ENCODE results near the gene PDE10A.

Gene PDE10A

DNA sequence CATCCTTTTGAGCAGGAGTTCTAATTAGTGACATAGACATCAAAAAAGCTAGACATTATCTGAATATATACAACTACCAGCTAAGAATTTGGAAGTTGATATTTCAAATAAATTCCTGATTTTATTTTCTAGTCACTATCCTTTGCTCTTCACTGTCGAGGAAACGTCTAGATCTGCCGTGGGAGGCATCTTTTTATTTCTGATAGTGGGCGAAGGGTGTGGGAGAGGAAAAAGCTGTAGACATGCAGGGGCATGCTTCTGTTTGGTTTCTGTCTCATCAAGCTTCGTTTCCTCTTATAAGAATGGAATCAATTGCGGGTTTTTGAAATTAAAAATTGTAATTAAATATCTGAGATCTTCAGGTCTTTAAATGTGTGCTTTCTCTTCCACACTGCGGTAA, 337.4 kb downstream of the PDE10A start:
- no peak for DNase-seq

DNA sequence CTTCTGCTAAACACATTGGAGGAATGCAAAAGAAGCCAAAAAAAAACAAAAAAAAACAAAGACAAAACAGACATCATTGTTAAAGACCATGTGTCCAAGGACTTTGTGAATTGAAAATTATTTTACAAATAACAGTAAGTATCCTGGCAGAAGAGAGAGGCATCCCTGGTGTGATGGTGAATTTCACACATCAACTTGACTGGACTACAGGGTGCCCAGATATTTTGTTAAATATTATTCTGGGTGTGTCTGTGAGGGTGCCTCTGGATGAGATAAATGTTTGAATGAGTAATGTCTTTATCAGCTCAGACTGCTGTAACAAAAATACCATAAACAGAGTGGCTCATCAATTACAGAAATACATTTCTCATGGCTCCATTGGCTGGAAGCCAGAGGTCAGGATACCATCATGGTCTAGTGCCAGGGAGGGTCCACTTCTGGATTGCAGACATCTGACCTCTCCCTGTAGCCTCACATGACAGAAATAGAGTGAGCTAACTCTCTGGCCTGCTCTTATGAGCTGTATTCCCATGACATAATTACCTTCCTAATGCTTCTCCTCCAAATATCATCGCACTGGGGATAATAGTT, 341.4 kb downstream of the PDE10A start:
- no peak for DNase-seq

DNA sequence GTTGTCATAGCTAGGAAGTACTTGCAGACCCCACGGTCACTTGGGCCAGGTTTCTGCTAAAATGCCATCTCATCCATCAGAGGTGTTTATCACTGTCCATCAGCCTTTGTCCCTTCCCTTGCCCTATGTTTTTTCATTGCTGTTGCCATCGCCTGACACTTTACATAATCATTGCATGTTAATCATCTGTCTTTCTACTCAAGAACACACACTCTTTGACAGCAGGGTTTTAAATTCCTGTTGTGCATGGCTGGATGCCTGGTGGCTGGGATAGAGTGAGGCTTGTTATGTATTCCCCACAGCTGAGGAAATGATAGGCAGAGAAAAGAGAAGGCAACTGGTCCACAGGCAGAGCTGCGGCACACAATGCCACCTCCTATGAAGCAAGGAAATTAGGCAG, 341.9 kb downstream of the PDE10A start:
- DNase-seq, result no peak

DNA sequence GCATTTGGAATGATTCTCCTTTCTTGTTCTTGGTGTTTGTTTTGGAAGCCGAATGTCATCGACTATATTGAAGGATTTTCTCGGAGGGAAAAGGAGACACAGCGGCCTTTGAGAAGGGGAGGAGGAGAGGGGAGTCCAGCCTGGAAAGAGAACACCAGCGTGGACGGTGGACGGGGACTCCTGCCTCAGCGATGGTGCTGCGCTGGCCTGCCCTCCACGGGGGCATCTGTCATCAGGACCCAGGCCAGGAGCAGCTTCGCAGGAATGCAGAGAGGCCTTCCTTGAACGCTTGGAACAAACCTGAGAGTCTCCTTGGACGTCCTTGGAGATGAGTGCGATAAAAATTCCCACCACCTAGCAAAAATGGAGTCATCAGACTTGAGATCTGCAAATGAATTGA, 345.3 kb downstream of the PDE10A start:
- no peak for DNase-seq

DNA sequence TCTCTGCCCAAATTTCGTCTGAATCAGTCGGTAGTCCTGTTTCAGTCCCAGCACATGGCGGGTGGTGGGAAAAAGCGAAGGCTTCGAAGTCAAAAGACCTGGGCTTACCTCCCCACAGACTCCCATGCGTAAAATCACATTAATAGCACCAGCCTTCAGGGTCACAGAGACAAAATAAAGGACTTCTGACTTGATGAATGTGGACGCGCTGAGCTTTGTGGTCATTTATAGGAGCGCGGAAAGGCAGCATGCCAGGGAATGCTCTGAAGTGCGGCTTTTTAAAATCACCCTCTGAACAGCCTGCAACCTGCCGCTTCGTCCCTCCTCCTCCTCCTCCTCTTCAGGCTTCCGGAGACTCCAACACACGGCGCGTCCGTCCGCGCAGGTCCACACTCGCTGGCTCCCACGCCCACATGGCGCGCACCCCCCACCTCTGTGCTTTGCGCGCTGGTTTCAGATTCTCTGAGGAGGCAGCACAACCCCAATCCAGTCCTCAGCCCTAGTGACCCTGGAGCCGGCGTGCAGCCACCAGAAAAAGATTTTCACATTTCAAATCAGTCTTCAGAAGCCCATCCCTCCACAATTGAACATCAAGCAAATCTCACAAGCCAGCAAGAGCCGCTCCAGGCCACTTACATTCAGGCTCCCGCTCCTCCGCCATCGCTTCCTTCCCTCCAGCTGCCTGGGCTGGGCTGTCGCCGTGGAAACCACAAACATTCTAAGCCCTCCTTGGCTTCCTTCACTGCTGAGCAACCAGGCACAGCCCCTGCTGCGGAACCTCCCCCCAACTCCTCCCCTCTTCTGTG, 353.9 kb downstream of the PDE10A start, which contains the start of gene C6orf118:
Gene C6orf118 (minus strand): TSS at position 680 of the 806 bp plus-strand sequence. CDS start 19 bp downstream, at position 661.
- DNase-seq, result no peak

DNA sequence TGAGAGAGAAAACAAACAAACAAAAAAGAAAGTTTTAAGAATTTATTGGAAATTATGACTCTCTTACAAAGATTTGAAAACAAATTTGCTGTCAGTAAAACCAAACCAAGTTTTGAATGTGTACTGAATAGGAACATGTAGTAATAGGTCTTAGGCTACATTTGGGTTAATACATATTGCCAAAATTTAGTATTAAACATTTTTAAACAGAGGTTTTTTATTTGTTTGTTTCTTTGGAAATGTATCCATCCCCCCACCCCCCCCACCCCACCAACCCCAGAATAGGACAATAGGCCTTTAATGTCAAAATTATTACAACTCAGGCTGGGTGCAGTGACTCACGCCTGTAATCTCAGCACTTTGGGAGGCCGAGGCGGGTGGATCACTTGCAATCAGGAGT, 356.1 kb downstream of the PDE10A start:
- DNase-seq, result no peak

DNA sequence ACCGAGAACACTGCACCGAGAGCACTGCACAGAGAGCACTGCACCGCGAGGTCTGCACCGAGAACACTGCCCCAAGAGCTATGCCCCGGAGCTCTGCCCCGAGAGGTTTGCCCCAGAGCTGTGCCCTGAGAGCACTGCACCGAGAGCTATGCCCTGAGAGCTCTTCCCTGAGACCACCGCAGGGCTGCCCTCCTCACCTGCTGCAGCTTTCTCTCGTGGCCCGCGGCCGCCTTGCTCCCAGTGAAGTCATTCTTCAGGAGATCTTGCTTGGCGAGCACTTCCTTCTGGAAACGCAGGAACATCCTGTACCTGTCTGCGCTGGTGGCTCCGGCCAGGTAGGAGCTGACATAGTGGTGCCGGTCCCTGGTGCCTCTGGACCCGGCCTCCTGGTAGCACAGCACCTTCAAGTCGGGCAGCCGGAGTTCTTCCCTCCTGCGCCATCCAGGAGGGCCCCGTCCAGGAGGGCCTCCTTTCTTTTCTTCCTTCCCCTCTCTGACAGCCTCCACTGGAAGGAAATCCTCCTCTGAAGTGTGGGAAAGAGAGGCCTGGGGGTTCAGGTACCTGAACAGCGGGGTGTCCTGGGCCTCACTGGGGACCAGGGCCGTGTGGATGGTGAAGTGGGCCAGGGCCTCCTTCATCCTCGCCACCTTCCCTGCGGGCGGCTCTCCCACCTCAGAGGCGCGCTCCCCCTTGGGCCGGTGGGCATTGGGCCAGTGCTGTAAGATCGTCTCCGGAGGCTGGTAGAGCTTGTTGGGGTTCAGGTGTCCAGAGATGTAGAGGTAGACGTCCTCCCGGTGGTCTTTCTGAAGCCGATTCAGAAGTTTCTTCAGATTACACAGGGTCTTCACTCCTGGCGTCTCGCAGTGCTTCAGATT, 361.4 kb downstream of the PDE10A start:
- DNase-seq, result no peak

DNA sequence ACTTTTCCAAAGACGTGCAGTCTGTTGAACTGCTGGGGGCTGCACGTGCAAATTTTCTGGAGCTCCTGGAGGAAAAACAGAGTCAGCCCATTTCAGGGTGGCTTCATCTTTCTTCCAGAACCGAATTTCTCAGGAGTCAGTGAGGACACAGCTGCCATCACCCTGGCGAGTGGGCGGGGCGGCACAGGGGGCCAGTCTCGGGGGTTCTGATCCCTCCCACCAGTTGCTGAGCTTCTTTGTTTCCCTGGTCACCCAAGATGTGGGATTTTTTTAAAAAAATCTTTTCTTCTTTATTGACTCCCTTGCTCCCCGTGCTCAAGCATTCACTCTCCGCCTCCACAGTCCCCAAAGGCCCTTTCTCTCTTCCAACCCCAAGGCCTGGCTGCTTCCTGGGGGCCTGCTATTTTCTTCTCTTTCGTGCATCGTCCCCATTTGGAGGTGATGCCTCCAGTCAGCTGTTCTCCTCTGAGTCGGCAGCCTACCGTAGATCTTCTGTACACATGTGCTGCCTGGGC, 362.6 kb downstream of the PDE10A start:
- no peak for DNase-seq

DNA sequence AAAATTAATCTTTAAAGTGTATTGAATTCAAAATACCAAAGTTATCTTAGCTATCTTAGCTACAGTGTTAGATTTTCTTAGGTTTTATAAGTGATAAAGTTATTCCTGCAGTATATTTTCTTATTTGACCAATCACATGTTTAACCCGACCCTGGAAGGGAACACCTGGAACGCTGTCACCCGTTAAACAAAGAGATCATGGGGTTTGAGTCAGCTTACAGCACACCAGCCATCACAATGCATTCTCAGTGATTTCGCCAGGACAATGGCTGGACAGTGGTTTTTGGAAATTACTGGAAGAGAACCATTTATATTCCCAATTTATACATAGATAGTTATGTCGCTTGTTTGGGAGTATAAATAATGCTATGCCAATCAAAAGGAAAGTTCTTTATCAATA, 364.2 kb downstream of the PDE10A start:
- no peak for DNase-seq

DNA sequence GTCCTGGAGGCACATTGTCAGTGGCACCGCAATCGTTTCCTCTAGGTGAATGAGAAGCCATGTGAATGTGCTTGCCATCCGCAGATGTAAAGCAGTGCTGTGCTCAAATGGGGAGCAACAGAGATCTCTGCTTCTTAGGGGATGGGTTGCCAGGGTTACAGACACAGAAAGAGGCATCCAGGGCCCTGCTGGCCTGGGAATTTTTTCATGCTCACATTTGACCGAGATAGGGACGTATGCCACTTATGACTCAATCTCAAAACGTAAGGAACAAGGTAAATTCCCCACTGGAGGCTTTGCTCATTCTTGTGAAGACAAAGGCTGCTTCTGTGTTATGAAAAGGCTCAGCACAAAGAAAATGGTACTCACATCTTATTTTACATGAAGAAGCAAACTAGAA, 364.6 kb downstream of the PDE10A start:
- no peak for DNase-seq

DNA sequence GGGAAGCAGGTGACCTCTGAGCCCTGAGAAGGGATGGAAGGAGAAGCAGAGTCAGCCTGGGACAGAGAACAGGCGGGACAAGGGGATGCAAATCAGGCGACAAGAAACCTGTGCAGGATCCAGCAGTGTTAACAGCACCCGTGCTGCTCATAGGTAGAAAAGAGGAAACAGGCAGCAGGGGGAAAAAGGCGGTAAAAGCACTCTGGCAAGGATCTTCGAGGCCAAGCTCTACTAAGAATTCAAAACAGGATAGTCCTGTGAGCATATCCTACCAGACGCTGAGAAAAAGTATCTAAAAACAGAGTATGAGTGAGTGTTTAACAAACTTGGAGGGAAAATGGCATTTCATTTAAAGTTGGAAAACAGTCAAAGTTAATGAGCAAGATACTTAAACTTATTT, 370.4 kb downstream of the PDE10A start:
- no peak for DNase-seq

All from 8988T (cell line).